ENCODE data around the gene DPCD.

The DPCD gene

DNA sequence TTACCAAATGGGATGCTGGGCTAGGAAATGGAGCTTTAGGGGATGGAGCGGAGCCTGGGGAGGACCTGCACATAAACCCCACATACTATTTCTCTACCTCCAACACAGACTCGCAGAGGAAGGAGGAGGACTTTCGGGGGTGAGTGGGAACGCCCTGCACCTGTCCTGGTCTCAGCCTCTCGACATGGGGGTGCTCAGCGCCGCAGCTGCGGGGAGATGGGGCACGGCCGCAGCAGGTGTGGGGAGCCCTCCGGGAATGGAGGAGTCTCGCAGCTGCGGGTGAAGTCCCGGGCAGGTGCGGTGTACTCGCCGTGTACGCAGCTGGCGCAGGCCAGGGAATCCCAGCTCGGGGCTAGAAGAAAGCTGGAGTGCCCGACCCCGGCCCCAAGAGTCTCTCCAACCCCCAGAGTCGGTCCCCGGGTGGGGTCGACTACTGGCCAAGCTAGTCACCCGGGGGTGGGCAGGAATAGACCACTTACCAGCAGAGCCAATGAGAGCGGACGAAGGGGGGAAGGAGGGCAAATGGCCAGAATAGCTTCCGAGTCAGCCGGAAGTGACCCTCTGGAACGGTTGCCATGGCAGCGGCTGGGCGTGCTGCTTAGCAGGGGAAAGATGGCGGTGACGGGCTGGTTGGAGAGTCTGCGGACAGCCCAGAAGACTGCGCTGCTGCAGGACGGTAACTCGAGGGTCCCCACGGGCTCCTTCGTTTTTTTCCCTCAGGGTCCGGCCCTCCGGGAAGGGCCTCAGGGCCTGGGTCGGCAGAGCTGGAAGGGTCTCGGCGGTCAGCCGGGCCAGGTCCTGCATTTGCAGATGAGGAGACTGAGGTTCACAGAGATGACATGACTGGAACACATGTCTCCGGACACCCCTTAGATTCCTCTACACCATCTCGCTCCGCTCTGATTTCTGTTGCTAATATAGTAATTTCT is at the start of gene DPCD, which contains the start of gene POLL:
Gene DPCD, plus strand, starts transcription at position 597 of the 929 bp plus-strand sequence. Its CDS starts 16 bp downstream, at position 613.
Gene POLL, minus strand, starts transcription at position 533 of the 929 bp plus-strand sequence. CDS start 897 bp downstream, outside the sequence.
- DNase-seq (ENCODE audit: low spot score), result peak; percentile 87

- DNase-seq (ENCODE audit: low spot score), result no peak
These were observed 49.7 kb upstream of the DPCD start for GRCh38 chr10:101538446-101538845.

DNA sequence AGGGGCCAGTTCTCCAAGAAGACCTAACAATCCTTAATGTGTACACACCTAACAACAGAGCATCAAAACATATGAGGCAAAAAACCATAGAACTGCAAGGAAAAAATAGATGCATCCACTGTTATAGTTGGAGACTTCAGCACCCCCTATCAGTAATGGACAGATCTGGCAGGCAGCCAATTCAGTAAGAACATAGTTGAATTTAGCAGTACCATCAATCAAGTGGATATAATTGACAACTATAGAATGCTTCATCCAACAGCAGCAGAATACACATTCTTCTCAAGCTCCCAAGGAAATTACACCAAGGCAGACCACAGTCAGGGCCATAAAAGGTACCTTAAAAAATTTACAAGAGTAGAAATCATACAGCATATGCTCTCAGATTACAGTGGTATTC is 42.2 kb upstream of the DPCD start:
- DNase-seq (ENCODE audit: low spot score), result no peak

- no peak for DNase-seq (ENCODE audit: low spot score)
These were observed 37.2 kb upstream of the DPCD start for GRCh38 chr10:101550965-101551364.

GRCh38 chr10:101552442-101552841 is 35.7 kb upstream of the DPCD start:
- no peak for DNase-seq (ENCODE audit: low spot score)

DNA sequence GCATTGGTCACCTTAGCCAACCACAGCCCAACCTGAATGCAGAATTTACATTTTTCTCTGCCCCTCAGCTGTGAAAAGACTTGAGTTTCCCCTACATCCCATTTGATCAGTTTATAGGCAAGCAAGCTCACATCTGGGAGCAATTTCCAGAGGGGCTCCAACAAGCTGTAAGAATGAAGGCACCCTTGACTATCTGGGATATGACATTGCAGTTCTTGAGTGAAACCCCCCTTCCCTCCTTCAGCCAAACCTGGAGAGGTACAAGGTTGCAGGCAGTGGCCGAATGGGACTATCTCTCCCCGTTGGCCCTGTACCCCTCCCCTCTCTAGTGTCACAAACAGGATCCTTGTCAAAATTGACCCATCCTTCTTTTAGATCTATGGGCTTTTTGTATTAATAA is 30.6 kb upstream of the DPCD start:
- DNase-seq (ENCODE audit: low spot score), result no peak

- DNase-seq (ENCODE audit: low spot score), result peak; percentile 59
These were observed 29.9 kb upstream of the DPCD start for GRCh38 chr10:101558204-101558603.

- DNase-seq (ENCODE audit: low spot score), result no peak
These were observed 29.2 kb upstream of the DPCD start for GRCh38 chr10:101558671-101559595.

DNA sequence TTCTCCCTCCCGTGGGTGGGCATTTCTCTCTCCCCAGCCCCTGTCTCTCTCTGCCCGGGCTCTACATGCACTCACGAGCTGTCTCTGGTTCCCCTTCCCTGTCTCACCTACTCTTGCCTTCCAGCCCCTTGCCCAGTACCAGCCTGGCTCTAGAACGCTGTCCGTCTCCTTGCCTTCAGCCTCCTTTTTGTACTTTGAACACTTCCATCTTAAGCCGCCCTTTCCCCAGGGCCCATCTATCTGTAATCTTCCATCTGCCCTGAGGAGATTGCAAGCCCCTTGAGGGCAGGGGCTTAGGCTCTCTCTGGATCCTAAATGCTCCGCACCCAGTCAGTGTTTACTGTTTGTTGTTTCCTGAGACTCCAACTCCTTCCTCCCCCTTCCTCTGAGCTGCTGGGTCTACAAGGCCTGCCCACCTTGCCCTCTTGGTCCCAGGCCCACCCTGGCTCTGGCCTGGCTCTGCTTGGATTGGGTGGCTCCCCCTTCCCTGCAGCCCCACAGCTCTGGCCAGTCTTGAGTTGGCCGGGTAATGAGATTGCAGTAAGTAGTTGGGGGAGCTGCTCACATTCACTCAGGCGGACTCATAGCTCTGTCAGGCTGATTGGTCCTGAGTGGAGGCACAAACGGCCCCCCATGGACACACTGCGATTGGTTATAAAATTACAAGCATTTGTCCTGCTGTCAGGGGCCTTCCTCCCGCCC is 28.4 kb upstream of the DPCD start:
- no peak for DNase-seq (ENCODE audit: low spot score)

GRCh38 chr10:101560298-101561067 is 27.6 kb upstream of the DPCD start:
- DNase-seq (ENCODE audit: low spot score), result no peak

DNA sequence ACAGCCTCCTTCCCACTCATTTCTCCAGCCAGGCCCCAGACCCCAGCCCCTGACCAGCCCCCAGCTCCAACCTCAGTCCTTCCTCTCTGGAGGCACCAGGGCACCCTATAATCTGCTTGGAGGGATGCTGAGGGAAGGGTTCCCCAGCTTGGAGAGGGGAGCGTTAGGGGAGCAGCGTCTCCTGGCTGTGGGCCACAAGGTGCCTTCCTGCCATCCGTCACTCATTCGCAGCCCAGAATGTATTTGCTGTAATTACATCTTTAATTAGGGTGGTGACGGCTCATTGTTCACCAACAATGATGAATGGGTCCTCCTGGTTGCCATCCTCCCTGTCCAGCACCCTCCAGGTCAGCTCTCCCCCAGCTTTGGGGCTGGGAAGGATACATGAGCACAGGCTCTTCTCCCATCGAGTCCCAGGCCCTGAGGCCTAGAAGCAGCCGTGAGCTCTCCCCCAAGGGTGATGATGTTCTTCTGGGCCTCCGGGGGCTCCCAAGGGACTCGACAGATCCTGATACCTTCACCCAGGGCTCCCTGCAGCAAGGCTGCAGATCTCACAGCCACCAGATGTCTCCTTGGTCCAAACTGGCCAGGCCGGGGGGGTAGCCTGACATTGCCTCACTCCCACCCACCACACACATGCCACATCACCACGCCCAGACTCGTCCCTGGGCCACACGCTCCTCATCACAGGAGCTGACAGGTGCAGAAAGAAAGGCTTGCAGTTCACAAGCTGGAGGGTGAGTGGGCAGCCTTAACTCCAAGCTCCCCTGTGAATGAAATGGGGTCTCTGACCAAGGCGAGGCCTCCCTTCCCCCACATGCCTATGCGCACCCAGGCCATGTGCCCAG is 26.8 kb upstream of the DPCD start:
- no peak for DNase-seq (ENCODE audit: low spot score)

GRCh38 chr10:101562231-101562630 is 25.9 kb upstream of the DPCD start:
- DNase-seq (ENCODE audit: low spot score), result no peak

DNA sequence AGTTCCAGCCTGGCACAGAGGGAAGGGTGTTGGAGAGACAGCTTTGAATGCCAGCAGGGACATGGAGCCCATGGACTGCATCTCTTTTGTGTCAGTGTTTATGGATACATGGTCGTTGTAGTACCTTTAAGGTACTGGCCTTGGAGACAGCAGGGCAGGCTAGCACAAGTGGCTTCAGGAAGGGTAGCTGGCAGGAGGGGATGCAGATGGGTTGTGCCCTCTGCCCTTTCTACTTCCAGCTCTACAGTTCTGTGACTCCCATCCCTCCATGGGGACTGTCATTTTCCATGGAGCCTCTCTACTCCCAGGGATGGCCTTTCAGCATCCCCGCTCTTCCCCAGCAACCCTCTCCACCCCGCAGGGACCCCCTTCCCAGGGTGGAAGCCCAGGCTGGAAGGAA is 25.1 kb upstream of the DPCD start:
- no peak for DNase-seq (ENCODE audit: low spot score)

DNA sequence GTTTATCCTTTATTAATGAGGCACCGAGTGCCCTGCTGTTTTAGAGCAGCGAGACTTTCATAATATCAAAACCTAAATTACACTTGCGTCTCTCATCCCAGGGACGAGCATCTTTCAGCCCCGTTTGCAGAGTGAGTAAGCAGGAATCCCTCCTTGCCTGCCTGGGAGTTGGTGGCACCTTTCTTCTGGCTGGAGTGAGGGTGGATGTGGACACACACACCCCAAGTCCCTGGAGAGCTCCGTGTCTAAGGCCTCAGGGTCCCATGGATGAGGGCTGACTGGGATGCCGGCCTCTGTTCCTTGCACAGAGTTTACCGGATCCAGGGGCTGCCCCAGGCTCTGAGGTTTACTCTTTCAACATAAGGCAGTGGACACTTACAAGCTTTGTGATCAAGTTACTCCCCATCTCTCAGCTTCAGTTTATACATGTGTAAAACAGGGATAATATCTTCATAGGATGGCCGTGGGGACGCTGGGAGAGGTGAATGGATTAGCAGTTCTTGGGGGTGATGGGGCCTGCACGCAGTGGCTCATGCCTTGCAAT is 24.6 kb upstream of the DPCD start:
- DNase-seq (ENCODE audit: low spot score), result no peak

- no peak for DNase-seq (ENCODE audit: low spot score)
These were observed 23.6 kb upstream of the DPCD start for GRCh38 chr10:101564490-101564991.

DNA sequence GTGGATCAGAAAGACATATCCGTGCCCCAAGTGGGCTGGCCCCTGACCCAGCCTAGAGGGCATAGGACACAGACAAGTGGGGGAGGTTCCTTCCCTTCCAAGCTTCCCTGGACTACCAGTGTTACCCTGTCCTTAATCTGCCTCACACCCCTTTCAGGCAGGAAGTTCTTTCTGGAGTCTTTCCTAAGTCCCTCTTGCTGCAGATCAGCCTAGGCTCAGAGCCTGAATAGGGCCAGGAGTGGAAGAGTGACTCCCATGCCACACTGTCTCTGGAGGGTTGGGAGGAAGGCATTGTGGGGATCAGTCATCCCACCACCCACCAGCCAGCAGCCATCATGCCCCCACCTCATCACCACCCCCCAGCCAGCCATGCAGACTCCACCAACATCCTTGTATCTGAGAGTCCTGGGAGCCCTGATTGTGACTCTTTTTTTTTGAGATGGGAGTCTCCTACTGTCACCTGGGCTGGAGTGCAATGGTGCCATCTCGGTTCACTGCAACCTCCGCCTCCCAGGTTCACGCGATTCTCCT is 22.7 kb upstream of the DPCD start:
- DNase-seq (ENCODE audit: low spot score), result no peak

DNA sequence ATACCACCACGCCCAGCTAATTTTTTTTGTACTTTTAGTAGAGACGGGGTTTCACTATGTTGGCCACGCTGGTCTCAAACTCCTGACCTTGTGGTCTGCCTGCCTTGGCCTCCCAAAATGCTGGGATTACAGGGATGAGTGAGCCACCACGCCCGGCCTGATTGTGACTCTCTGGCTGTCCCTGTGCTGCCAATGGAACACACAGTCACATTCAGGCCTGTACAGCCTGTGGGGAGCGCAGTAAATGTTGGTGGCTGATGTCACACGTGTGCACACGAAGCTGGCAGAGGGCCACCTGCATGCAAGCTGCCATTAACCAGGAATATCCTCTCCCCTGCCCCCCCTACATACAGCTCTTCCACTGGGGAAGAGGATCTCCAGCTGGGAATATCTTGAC is 22.2 kb upstream of the DPCD start:
- no peak for DNase-seq (ENCODE audit: low spot score)

DNA sequence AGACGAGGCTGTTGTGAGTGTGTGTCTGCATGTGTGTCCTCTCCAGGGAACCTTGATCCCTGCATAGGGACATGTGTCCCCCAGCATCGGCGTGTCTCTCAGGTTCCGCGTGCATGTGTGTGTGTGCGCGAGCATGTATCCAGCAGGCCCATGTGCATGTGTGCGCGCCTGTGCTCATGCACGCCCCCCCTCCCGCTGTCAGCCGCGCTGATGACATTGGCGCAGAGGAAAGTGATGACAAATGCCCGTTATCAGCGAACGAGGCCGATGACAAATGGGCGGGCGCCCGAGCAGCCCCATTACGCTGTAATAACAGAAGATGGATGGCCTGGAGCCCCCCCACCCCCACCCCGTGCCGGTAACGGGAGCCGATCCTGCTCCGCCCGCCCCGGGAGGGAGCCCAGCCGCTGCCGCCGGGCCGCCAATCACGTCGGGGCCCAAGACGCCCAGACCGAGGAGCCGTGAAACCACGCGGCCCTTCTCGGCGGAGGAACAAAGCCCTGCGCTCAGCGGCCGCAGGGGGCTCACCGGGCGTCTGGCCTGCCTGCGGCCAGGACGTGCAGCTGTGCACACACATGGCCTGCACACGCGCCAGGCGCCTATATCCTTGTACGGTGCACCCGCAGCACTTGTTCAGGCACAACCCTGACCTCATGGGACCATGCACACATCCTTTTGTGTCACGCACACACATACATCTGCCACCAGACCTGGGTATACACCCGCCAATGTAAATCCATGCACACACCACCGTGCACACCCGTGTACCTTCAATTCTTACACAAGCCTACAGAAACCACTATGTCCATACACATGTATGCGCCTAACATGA is 21.6 kb upstream of the DPCD start:
- no peak for DNase-seq (ENCODE audit: low spot score)

Measured in SW480 (cell line).